Adipose tissue (tissue), 3 donors: ENCODE measurements around the gene ADGRV1. TPM values are rescaled to one million over a fixed set of nuclear protein-coding genes. Genes with fewer than 3 reads are reported as not detected.
"Not testable (repeated sequence)": the region's sequence is repeated elsewhere in the genome, so short reads cannot be mapped to it uniquely, and the experiment has no call there.

Experiments
- H3K27ac ChIP-seq: one replicate; pipeline ENCODE4 v1.5.1; 2013; ENCODE audit warnings: low read depth, low read length
- WGBS, 3 donors: extraction: QIAGEN DNeasy Blood & Tissue Kit; methylation state at CpG; one replicate each; pipeline ENCODE4 v1.1.7; 2013; 5-methylcytosine and 5-hydroxymethylcytosine counted together
- polyA plus RNA-seq, 3 donors: library from polyadenylated mRNA; stranded (reverse); fragments of 200-250 nt; gene quantifications; one replicate each; pipeline ENCODE4 v1.2.3, GENCODE V29; 2013
- donor health status: healthy with polysubstance abuse.
- donor health status: Bipolar disorder and iron deficiency.
- donor health status: healthy.

The ADGRV1 gene
- polyA plus RNA-seq, 3 donors: 0.33 to 1.6 (median 0.34) TPM

DNA sequence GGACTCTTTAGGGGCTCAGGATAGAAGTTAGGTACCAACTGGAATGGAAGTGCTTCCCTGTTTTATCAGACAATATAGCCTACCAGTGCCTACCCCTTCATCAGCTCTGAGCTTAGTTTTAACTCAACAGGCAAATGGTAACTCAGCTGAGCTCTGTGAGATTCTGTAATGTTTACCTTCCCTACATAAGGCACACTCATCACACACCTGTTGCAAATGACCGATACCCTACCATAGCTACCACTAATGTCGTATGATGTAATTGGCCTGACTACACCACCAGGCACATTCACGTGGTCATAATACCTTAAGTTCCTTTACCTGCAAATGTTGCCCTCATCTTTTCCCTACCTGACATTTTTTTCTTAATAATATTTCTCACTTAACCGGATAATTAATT, 254.8 kb downstream of the ADGRV1 start:
- H3K27ac ChIP-seq: no peak overlapping the region
- 91 to 96% (median 94%) methylated on average over 4 of the region's 4 CpGs for WGBS, 3 donors

DNA sequence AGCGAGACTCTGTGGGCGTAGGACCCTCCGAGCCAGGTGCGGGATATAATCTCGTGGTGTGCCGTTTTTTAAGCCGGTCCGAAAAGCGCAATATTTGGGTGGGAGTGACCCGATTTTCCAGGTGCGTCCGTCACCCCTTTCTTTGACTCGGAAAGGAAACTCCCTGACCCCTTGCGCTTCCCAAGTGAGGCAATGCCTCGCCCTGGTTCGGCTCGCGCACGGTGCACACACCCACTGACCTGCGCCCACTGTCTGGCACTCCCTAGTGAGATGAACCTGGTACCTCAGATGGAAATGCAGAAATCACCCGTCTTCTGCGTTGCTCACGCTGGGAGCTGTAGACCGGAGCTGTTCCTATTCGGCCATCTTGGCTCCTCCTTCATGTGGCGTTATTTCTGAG, 263.5 kb downstream of the ADGRV1 start:
- 89 to 96% (median 91%) methylated on average over 22 to 26 of the region's 26 CpGs for WGBS, 3 donors
- H3K27ac ChIP-seq: not testable (repeated sequence)

DNA sequence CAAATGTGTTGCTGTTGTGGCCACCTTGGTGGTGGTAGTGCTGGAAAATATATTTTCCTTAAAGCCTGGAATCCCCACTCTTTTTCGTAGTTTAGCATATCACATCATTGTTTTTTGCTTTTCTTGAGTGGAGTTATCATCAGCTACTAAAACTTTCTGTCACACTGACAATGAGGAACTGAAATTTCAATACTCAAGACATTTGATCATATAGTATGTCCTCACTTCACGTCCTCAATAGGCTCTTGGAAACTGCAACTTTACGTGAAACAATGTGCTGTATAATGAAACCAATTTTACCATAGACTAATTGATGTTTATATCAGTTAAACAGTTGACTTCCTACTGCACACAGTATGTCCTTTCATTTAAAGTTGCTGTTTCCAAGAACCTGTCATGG, 265.8 kb downstream of the ADGRV1 start:
- H3K27ac ChIP-seq: no peak overlapping the region
- WGBS, 3 donors: 81 to 95% (median 84%) methylated on average over 3 of the region's 3 CpGs

DNA sequence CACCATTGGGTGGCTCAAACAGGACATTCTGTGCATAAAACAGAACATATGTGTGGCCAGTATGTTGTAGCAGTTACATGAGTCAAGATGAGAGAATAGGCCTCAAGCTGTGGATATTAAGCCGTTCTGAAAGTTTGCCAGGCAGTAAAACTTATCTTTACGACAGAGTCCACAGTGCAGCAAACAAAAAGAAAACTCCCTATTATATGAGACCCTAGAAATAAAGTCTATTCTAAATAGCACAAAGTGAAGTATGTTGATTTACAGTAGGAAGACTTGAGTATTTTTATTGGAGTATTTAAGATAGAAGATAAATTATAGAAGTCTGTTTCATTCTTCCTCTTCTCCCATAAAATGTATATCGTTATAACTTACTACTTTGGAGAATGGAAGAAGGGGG, 271.5 kb downstream of the ADGRV1 start:
- H3K27ac ChIP-seq: no peak overlapping the region
- 70 to 89% (median 81%) methylated on average over 3 of the region's 3 CpGs for WGBS, 3 donors

DNA sequence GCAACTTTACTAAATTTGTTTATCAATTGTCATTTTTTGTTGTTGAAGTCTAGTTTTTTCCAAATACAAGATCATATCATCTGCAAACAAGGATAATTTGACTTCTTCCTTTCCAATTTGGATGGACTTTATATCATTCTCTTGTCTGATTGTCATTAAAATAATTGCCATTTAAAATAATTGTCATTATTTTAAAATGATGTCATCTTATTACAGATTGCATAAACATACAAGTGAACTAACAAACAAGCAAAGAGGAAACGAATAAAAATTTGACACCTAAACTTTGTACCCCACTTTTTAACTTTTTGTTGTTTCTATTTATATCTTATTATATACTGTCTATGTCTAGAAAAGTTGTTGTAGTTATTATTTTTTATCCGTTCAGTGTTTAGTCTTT, 275.2 kb downstream of the ADGRV1 start:
- H3K27ac ChIP-seq: no peak overlapping the region
- 87 to 91% (median 87%) methylated on average over 2 of the region's 2 CpGs for WGBS, 3 donors

DNA sequence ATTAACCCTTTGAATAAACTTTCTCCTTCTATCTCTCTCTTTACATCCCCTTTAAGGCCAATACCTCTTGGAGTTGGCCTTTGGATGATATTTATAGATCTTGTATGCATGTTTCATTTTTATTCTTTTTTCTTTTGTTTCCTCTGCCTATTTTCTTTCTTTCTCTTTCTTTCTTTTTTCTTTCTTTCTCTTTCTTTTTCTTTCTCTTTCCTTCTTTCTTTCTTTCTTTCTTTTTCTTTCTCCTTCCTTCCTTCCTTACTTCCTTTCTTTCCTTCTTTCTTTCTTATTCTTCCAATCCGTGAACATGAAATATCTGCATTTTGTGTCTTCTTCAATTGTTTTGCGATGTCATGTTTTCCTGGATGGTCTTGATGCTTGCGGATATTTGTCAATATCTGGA, 276.1 kb downstream of the ADGRV1 start:
- H3K27ac ChIP-seq: no peak overlapping the region
- 83 to 97% (median 96%) methylated on average over 3 of the region's 3 CpGs for WGBS, 3 donors

DNA sequence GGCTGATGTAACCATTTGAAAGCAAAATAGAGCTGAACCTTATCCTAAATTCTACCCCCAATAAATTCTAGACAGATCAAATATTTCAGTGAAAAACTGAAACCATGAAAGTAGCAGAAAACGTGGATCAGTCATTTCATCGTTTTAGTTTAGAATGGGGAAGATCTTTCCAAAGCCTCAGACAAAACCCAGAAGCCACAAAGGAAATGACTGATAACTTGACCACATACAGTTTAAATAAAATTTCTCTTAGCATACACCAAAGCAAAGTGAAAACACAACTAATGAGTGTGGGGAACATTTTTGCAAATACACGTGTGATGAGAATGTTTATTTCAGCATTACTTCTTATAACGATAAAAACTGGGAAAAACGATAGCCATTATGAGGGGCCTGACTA, 284.8 kb downstream of the ADGRV1 start:
- no peak overlapping the region for H3K27ac ChIP-seq
- WGBS, 3 donors: 51 to 84% (median 66%) methylated on average over 5 of the region's 5 CpGs

DNA sequence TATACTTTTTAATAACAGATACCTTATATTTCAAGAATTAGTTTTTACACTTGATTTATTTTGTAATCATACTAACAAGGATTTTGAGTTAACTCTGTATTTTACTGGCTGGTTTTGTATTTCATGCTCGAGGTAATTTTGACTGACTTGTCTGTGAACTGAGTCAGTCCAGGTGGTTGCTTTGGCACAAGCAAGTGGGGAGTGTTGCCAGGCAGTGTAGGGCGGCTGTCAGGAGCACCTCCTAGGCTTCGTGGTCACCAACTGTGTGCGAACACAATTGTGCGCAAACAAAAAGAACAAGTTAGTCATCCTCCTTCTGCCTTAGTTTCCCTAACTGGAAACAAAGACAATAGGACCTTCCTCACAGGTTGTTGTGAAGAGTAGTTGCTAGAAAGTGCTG, 286.3 kb downstream of the ADGRV1 start:
- WGBS, 3 donors: 62 to 74% (median 68%) methylated on average over 5 of the region's 5 CpGs
- no peak overlapping the region for H3K27ac ChIP-seq

DNA sequence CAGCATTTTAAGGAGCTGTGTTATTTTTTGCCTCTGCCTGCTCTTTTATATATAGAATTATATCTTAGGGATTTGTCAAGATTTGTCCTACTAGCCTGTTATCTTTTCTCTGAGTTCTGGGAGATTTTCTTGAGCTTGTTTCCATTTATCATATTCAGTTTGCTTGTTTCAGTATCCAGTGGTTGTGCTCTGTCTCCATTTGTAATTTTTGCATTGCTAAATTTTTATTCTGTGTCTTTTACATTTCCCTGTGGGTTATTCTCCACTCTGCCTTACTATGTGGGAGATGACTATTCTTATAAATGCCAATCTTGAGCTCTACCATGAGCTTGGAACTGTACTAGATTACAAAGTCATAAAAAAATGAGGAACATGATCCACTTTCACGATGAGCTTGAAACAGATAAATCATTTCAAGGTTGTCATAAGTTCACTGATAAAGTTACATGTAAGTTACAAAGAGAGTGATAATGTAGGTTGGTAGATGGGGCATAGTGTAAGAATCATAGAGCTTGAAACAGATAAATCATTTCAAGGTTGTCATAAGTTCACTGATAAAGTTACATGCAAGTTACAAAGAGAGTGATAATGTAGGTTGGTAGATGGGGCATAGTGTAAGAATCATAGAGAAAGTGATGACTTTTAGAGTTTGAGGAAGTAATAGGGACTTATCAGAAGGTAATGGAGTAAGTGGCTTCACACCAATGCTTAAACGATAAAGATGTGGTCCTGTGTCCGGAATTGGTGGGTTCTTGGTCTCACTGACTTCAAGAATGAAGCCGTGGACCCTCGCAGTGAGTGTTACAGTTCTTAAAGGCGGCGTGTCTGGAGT, 287.3 kb downstream of the ADGRV1 start:
- no peak overlapping the region for H3K27ac ChIP-seq
- WGBS, 3 donors: 80 to 92% (median 80%) methylated on average over 7 of the region's 7 CpGs

DNA sequence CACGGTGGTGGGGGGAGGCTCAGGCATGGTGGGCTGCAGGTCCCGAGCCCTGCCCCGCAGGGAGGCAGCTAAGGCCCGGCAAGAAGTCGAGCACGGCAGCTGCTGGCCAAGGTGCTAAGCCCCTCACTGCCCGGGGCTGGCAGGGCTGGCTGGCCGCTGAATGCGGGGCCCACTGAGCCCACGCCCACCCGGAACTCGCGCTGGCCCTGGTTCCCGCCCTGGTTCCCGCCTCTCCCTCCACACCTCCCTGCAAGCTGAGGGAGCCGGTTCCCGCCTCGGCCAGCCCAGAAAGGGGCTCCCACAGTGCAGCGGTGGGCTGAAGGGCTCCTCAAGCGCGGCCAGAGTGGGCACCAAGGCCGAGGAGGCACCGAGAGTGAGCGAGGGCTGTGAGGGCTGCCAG, 289.0 kb downstream of the ADGRV1 start:
- not testable (repeated sequence) for H3K27ac ChIP-seq
- WGBS, 3 donors: 97 to 98% (median 97%) methylated on average over 19 to 24 of the region's 24 CpGs

DNA sequence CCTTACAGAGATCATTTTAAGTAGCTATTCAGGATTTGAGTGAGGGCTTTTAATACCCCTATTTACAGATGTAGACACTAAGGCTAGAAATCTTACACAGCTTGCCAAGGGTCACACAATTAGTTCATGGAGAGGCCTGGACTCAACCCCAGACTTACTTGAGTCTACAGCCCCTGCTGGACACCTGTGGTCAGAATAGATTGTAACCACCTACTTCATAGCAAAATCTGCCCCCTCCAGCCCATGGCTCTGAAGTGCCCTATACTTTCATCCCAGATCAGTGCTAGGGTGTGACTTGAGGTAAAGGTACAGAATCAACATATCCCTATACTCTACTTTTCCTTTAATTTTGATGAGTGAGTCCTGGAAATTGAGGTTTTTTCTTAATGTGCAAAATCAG, 291.3 kb downstream of the ADGRV1 start:
- no peak overlapping the region for H3K27ac ChIP-seq

DNA sequence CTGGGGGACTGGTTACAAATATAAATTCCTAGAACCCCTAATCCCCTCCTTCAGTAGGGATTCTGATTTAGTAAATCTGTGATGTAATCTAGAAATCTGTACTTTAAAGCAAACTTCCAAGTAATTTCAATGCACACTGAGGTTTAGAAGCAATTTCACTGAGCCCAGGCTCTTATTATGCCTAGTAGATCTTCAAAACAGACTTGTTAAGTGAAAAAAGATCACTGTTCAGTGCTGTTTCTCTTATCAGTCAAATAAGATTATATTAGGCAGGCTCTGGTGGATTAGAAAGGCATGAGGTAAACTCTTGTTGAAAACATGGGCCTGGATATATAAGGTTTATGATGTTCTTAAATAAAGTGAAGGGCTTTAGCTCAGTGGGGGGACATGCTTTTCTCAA, 293.9 kb downstream of the ADGRV1 start:
- H3K27ac ChIP-seq: no peak overlapping the region

DNA sequence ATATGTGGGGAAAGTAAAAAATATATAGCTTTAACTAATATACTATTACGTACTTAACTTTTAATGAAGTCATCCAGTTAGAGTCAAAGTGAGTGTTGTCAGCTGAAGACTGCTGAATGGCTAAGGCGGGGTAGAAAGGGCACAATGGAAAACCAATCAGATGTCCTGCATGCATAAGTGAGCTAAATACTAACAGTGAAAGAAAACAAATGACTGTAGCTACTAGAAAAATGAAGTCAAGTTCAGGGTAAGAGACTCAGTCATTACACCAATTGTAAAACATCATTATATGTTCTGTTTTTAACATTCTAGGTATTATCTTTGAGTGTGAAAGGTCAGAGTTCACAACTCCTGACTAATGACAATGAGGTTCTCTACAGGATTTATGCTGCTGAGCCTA, 295.2 kb downstream of the ADGRV1 start:
- H3K27ac ChIP-seq: no peak overlapping the region
- 90 to 100% (median 97%) methylated on average over 2 of the region's 2 CpGs for WGBS, 3 donors

DNA sequence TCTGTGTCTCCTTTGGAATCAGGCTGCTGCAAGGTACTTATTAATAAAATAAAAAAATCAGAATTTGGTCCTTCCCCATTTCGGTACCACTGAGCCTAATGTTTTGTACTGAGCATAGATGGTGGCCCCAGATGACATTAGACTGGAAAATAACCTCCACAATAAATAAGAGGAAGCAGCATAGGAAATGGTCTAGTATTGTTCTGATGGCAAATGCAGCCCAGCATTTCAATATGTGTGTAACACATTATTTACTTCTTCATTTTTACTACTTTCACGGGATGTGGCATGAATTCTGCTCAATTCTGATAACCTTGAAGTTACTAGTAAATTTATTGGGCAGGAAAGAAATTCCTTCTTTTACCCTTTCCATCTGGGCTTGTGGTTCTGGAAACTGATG, 295.6 kb downstream of the ADGRV1 start:
- 44 to 75% (median 47%) methylated on average over 2 of the region's 2 CpGs for WGBS, 3 donors
- H3K27ac ChIP-seq: no peak overlapping the region

DNA sequence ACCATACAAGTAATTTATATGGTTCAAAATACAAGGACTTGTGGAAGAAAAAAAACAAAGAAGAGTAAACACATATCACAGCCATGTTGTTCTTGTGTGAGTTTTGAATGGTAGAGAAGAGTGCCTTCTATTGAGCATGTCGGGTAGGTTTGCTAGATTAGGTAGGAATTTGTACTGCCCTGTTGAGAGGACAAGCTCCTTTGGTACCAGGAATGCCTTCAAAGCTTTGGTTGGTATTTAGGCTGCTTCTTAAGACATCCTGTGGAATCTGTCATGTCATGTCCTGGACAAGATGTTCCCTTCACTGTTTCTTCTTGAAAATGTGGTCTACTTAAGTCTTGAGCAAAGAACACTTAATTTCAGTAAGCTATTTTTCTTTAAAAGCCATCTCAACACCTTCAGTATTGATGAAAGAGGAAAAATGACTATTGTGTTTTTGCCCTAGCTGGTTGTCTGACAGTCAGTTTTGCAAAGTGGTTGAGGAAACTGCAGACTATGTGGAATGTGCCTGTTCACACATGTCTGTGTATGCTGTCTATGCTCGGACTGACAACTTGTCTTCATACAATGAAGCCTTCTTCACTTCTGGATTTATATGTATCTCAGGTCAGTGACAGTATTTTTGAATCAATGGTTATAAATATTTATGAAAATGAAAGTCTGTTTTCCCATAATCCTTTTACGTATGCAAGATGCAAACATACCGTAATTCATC, 296.9 kb downstream of the ADGRV1 start:
- WGBS, 3 donors: 88 to 93% (median 93%) methylated on average over 4 of the region's 4 CpGs
- no peak overlapping the region for H3K27ac ChIP-seq

DNA sequence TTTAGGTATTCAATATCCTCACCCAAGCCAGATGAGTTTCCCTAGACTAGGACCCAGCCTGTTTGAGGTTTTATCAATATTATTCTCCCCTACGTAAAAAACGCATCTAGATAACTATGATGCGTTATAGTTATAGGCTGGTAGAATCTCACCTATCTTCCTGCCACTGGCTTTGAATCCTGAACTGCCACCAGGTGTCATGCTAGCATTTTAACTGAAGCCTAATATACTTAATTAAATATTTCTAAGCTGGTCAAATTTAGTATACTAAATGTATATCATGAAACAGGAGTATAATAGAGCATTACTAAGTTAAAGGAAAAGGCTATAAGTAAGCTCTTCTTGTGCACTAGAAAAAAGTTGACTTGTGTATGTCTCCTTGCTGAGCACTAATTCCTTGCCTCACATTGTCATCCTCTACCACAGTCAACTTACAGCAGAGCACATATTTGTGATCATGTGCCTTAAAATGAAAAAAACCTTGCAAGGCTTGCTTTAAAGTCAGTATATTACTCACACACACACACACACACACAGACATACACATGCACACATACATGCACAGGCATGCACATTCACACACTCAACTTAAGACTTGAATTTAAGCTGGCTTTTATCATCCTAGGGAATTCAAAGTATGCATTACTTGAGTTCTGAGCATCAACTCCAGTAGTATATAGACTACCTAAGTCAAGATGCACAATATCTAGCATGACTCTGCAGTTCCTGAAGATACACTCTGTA, 303.4 kb downstream of the ADGRV1 start:
- no peak overlapping the region for H3K27ac ChIP-seq
- WGBS, 3 donors: 92 to 98% (median 96%) methylated on average over 3 of the region's 3 CpGs

DNA sequence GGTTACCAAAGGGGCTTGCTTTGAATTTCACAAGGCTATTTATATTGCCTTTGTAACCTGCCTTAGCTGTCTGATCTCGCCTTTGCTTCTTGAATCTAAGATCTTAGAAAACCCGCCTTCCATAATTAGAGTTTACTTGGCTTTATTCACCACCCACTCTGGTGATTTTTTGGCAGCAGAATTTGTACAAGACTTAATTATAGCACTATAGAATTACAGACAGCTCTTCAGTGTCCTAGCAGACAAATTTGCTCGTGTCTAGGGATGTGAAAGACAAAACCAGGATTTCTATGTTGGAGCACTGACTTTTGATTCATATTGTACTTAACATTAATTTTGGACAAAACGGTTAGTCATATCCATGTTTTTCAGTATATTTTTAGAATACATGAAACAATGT, 306.6 kb downstream of the ADGRV1 start:
- no peak overlapping the region for H3K27ac ChIP-seq
- WGBS, 3 donors: 80 to 83% (median 81%) methylated on average over 4 of the region's 4 CpGs

DNA sequence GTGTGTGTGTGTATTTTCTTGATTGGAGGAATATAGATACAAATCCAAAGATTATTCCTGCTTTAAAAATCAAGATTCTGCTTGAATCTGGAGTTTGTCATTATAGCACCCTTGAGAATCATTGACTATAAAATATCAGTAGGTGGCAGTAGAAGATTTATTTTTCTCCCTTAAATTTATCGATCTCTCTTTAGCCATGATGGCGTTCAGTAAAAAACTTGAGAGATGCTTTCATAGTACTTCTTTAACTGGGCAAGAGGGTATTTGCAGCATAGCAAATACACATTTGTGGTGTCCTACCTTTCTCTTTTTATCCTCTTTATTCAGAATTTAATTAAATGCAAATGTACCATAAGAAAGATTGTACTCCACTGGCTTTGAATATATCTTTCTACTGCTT, 307.7 kb downstream of the ADGRV1 start:
- 0 to 2% (median 1%) methylated on average over 2 of the region's 2 CpGs for WGBS, 3 donors
- no peak overlapping the region for H3K27ac ChIP-seq

DNA sequence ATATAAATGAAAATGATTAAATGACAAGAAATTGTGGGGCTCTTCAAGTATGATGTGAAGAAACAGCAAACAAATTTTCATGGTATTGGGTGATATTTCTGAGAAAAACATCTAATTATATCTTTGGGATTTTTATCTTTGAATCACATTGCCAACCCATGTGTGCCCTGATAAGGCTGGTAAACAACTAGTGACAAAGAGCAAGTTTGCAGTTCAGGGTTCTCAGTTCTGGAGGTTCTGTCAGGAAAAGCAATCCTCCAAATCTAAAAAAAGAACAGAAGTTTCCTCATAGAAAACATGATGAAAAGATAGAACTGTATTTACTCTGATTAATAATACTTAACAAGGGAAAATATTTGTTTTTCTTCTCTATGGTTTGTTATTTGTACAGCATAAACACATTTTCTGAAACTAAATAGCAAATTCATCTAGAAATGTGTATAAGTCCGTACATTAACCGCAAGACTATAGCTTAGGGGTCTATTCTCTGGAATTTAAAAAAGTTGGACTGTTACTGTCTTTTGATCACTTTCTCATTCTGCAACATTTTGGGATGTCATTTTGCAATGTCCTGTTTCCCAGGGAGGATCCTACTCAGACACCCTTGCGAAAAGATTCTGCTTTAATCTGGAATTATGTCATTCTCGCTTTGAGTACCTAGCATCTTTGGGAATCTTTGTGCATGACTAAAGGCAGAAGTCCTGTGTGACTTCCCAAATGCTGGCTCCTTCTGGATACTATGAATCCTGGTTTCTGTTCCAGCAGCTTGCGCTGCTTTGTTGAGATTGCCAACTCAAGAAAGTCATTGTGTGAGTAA, 308.5 kb downstream of the ADGRV1 start:
- no peak overlapping the region for H3K27ac ChIP-seq
- WGBS, 3 donors: 70 to 82% (median 77%) methylated on average over 5 of the region's 5 CpGs
